ENCODE data around the gene CLEC3B.

CLEC3B gene

DNA sequence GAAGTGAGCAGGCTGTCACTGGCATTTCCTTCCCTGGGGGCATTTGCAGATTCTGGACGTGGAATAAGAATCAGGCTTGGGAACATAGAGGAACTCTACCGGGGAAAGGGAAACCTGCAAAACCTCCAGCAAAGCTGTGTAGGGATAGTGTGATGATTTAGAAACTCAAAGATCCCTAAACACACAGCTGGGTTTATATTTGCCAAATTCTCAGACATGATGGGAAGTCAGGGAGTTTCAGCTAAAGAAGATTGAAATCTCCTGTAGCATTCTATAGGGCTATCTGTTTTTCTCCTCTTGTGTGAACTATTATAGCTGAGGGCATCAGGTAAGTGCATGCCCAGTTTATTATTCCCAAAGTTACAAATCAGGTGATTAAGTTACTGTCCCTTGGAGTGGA lies 9.2 kb upstream of the CLEC3B start:
- Histone ChIP-seq H3K9me2 (replicated peaks; ENCODE audit: control insufficient read depth, low read length) (no peaks in the 10 kb centered on the region), H3K79me2 (ENCODE audit: control insufficient read depth, low read length) (no peaks in the 10 kb centered on the region), H3K4me1 (ENCODE audit: control insufficient read depth, low read length) (no peaks in the 10 kb centered on the region), H3F3A (ENCODE audit: control insufficient read depth, insufficient read depth) (no peaks in the 10 kb centered on the region), H3K9me3 (ENCODE audit: control insufficient read depth, insufficient read depth, low read length) (no peaks in the 10 kb centered on the region), H3K4me3 (ENCODE audit: low read length) (no peak overlapping the region), H4K20me1 (ENCODE audit: control insufficient read depth, insufficient read depth, low read depth, low read length) (no peaks in the 10 kb centered on the region), H3K27me3 (ENCODE audit: control insufficient read depth, low read length) (no peaks in the 10 kb centered on the region), H3K4me2 (ENCODE audit: low read length) (no peak overlapping the region), H3K36me3 (ENCODE audit: control insufficient read depth, low read length) (peaks cover 10% of the 10 kb centered on the region), H3K27ac (ENCODE audit: low read depth, low read length) (no peak overlapping the region)
- no peak for TF ChIP-seq EZH2phosphoT487 (IDR thresholded peaks at IDR 0.05; ENCODE audit: borderline replicate concordance, low read length)
- TF ChIP-seq, protein P1, sequence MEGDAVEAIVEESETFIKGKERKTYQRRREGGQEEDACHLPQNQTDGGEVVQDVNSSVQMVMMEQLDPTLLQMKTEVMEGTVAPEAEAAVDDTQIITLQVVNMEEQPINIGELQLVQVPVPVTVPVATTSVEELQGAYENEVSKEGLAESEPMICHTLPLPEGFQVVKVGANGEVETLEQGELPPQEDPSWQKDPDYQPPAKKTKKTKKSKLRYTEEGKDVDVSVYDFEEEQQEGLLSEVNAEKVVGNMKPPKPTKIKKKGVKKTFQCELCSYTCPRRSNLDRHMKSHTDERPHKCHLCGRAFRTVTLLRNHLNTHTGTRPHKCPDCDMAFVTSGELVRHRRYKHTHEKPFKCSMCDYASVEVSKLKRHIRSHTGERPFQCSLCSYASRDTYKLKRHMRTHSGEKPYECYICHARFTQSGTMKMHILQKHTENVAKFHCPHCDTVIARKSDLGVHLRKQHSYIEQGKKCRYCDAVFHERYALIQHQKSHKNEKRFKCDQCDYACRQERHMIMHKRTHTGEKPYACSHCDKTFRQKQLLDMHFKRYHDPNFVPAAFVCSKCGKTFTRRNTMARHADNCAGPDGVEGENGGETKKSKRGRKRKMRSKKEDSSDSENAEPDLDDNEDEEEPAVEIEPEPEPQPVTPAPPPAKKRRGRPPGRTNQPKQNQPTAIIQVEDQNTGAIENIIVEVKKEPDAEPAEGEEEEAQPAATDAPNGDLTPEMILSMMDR (IDR thresholded peaks at IDR 0.05; ENCODE audit: low read depth, low read length, poor library complexity, severe bottlenecking): no peak

DNA sequence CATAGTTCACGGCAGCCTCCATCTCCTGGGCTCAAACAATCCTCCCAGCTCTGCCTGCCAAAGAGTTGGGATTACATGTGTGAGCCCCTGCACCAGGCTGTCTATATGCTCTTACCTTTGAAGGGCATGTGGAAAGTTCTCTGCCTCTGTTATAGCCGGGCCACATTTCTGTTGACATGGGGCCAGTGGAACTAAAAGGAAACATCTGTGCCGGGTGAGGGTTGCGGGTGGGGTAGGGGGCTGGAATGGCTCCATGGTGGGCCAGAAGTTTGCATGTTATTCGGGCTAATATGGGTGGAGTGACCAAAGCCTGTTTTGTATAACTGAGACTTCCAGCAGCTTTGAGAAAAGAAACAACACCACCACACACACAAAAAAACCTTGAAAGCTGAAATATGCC lies 8.3 kb upstream of the CLEC3B start:
- no peaks in the 10 kb centered on the region for H4K20me1 ChIP-seq (ENCODE audit: control insufficient read depth, insufficient read depth, low read depth, low read length)
- no peaks in the 10 kb centered on the region for H3K27me3 ChIP-seq (ENCODE audit: control insufficient read depth, low read length)
- H3K36me3 ChIP-seq (ENCODE audit: control insufficient read depth, low read length): peaks cover 1% of the 10 kb centered on the region; the same call in 1 of the 2 replicates
- H3K4me1 ChIP-seq (ENCODE audit: control insufficient read depth, low read length): no peaks in the 10 kb centered on the region
- TF ChIP-seq, protein P1 (IDR thresholded peaks at IDR 0.05; ENCODE audit: low read depth, low read length, poor library complexity, severe bottlenecking): no peak
- TF ChIP-seq EZH2phosphoT487 (IDR thresholded peaks at IDR 0.05; ENCODE audit: borderline replicate concordance, low read length): no peak
- no peaks in the 10 kb centered on the region for H3K9me3 ChIP-seq (ENCODE audit: control insufficient read depth, insufficient read depth, low read length)
- H3K4me3 ChIP-seq (ENCODE audit: low read length): no peak overlapping the region
- H3K9me2 ChIP-seq (replicated peaks; ENCODE audit: control insufficient read depth, low read length): no peaks in the 10 kb centered on the region
- no peaks in the 10 kb centered on the region for H3F3A ChIP-seq (ENCODE audit: control insufficient read depth, insufficient read depth)
- H3K4me2 ChIP-seq (ENCODE audit: low read length): no peak overlapping the region
- H3K79me2 ChIP-seq (ENCODE audit: control insufficient read depth, low read length): no peaks in the 10 kb centered on the region
- H3K27ac ChIP-seq (ENCODE audit: low read depth, low read length): no peak overlapping the region

DNA sequence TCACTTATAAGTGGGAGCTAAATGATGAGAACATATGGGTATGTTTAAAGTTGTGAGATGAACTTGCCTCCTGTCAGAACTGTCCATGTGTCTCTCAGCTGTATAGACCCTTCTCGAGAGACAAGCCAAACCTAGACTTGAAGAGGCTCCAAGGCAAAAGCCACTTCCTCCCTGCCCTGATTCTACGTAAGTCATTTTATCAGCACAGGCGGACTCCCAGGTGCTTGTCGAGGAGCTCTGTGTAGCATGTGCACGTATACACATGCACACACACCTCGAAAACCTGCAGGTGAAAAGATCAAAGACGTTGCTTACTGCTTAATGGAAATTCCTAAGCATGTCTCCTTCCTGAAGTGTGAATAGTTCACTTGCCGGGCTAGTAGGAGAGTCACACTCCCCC lies 5.6 kb upstream of the CLEC3B start:
- no peaks in the 10 kb centered on the region for H3K4me1 ChIP-seq (ENCODE audit: control insufficient read depth, low read length)
- H3K9me2 ChIP-seq (replicated peaks; ENCODE audit: control insufficient read depth, low read length): no peaks in the 10 kb centered on the region
- no peak for TF ChIP-seq EZH2phosphoT487 (IDR thresholded peaks at IDR 0.05; ENCODE audit: borderline replicate concordance, low read length)
- TF ChIP-seq, protein P1 (IDR thresholded peaks at IDR 0.05; ENCODE audit: low read depth, low read length, poor library complexity, severe bottlenecking): no peak
- H4K20me1 ChIP-seq (ENCODE audit: control insufficient read depth, insufficient read depth, low read depth, low read length): 0 out of 2 replicates have a peak, but pooled peaks cover 3% of the 10 kb centered on the region
- no peak overlapping the region for H3K27ac ChIP-seq (ENCODE audit: low read depth, low read length)
- peaks cover 11% of the 10 kb centered on the region for H3K27me3 ChIP-seq (ENCODE audit: control insufficient read depth, low read length)
- no peaks in the 10 kb centered on the region for H3K79me2 ChIP-seq (ENCODE audit: control insufficient read depth, low read length)
- H3K36me3 ChIP-seq (ENCODE audit: control insufficient read depth, low read length): no peaks in the 10 kb centered on the region
- H3K9me3 ChIP-seq (ENCODE audit: control insufficient read depth, insufficient read depth, low read length): no peaks in the 10 kb centered on the region
- H3F3A ChIP-seq (ENCODE audit: control insufficient read depth, insufficient read depth): no peaks in the 10 kb centered on the region
- H3K4me2 ChIP-seq (ENCODE audit: low read length): no peak overlapping the region
- no peak overlapping the region for H3K4me3 ChIP-seq (ENCODE audit: low read length)
